NCI-H2196 treated with DMSO at 0.1 percent for 48 hours (cell line): ENCODE results near the gene CYP19A1.

Experiments used
- DNase-seq: peaks from one replicate; lab custom pipeline; 2025; ENCODE audit not compliant: unreplicated experiment; lab: John Stamatoyannopoulos, UW

Gene CYP19A1

GRCh38 chr15:51224428-51224827, 114.0 kb downstream of the CYP19A1 start:
- DNase-seq, result no peak

- no peak for DNase-seq
Observed at GRCh38 chr15:51223771-51224229, 114.6 kb downstream of the CYP19A1 start.

GRCh38 chr15:51218299-51218938, 120.0 kb downstream of the CYP19A1 start:
- DNase-seq, result no peak

- no peak for DNase-seq
Observed at GRCh38 chr15:51212909-51213308, 125.5 kb downstream of the CYP19A1 start.

- DNase-seq, result no peak
Observed at GRCh38 chr15:51212239-51212638, 126.2 kb downstream of the CYP19A1 start.

- DNase-seq, result no peak
Observed at GRCh38 chr15:51205050-51205975, 133.1 kb downstream of the CYP19A1 start.

GRCh38 chr15:51203797-51204196, 134.6 kb downstream of the CYP19A1 start:
- DNase-seq, result no peak

GRCh38 chr15:51202783-51203182, 135.6 kb downstream of the CYP19A1 start:
- DNase-seq, result no peak

- DNase-seq, result no peak
Observed at GRCh38 chr15:51201581-51201980, 136.8 kb downstream of the CYP19A1 start.

GRCh38 chr15:51200792-51201191, 137.6 kb downstream of the CYP19A1 start:
- DNase-seq, result no peak

GRCh38 chr15:51199541-51199940, 138.9 kb downstream of the CYP19A1 start:
- no peak for DNase-seq

GRCh38 chr15:51198701-51199232, 139.6 kb downstream of the CYP19A1 start:
- no peak for DNase-seq

GRCh38 chr15:51195459-51195858, 142.9 kb downstream of the CYP19A1 start:
- DNase-seq, result no peak

- DNase-seq, result no peak
Observed at GRCh38 chr15:51193979-51194378, 144.4 kb downstream of the CYP19A1 start.

GRCh38 chr15:51193526-51193925, 144.9 kb downstream of the CYP19A1 start:
- DNase-seq, result no peak

- DNase-seq, result peak; percentile 1
Observed at GRCh38 chr15:51192521-51193280, 145.7 kb downstream of the CYP19A1 start.

GRCh38 chr15:51191766-51192165, 146.6 kb downstream of the CYP19A1 start:
- DNase-seq, result no peak

GRCh38 chr15:51191072-51191670, 147.2 kb downstream of the CYP19A1 start:
- DNase-seq, result no peak

- DNase-seq, result no peak
Observed at GRCh38 chr15:51190424-51191068, 147.8 kb downstream of the CYP19A1 start.

GRCh38 chr15:51189669-51190385, 148.6 kb downstream of the CYP19A1 start:
- DNase-seq, result no peak
